LNCaP clone FGC (cell line): ENCODE results near the gene TRPM1.

Source experiments
- DNase-seq: peaks from one replicate; pipeline ENCODE4 v3.0.0-alpha.2; 2011; ENCODE audit warnings: low read depth
- H3K4me3 ChIP-seq: 2 replicates; pipeline ENCODE4 v1.5.1; 2011; ENCODE audit warnings: mild to moderate bottlenecking, low read depth, low read length, control low read depth
- TF ChIP-seq, protein P1 (sequence below): IDR thresholded peaks from 2 replicates; pipeline ENCODE4 v1.5.1; 2012; ENCODE audit warnings: mild to moderate bottlenecking; ENCODE audit not compliant: control insufficient read depth, insufficient read depth; ENCODE audit errors: extremely low read depth

The TRPM1 gene

DNA sequence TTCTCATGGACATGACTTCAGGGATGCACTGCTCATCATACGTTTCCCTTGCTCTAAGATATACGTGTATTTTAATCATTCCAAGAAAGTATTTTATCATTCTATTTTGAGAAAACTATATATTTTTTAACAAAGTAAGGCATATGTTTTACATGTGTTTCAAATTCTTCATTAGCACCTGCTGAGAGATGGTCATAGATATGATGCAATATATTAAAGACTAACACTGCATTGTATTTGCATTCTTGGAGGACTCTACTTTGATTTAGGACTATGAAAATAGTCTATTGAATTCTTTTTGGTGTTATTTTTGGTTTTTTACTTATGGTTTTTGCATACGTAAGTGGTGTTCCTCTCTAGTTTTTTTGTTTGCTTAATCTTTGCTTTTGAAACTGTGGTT, 55.9 kb downstream of the TRPM1 start:
- no peak for DNase-seq
- TF ChIP-seq, protein P1, sequence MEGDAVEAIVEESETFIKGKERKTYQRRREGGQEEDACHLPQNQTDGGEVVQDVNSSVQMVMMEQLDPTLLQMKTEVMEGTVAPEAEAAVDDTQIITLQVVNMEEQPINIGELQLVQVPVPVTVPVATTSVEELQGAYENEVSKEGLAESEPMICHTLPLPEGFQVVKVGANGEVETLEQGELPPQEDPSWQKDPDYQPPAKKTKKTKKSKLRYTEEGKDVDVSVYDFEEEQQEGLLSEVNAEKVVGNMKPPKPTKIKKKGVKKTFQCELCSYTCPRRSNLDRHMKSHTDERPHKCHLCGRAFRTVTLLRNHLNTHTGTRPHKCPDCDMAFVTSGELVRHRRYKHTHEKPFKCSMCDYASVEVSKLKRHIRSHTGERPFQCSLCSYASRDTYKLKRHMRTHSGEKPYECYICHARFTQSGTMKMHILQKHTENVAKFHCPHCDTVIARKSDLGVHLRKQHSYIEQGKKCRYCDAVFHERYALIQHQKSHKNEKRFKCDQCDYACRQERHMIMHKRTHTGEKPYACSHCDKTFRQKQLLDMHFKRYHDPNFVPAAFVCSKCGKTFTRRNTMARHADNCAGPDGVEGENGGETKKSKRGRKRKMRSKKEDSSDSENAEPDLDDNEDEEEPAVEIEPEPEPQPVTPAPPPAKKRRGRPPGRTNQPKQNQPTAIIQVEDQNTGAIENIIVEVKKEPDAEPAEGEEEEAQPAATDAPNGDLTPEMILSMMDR: no peak
- no peak overlapping the region for H3K4me3 ChIP-seq

DNA sequence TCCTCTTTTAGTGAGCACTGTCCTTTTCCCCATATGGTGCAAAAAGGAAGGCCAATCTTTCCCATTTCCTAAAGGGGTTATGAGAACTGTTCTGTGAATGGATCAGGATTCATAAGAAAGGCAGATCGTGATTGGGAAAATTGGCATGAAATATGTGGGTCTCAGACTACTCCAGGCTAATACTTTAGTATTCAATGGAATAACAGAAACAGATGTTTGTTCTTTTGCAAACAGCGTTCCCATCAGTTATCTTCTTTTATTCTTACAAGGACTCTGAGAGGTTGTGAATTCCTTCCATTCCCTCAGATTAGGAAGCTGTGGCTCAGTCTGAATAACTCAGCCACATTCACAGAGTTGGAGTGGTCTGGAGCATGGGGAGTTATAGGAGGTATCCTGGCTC, 58.8 kb downstream of the TRPM1 start:
- TF ChIP-seq, protein P1: no peak
- no peak for DNase-seq
- H3K4me3 ChIP-seq: no peak overlapping the region

DNA sequence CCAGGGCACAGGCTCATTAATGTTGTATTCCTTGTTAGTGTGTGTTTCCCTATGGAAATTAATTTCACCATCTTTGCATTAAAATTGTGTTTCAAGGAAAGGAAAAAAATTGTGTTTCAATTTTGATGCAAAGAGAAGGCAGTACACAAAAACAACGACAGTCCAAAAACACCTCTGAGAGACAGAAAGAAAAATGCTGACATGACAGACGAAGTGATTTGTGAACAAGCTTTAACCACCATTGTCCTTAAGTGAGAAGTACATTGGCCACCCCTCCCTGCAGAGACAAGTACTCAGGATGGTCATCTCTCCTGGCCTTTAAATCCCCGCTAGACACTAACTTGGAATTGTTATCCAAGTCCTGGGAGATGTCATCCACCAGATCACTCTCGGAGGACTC, 59.9 kb downstream of the TRPM1 start:
- TF ChIP-seq, protein P1: no peak
- DNase-seq: no peak
- H3K4me3 ChIP-seq: no peak overlapping the region

DNA sequence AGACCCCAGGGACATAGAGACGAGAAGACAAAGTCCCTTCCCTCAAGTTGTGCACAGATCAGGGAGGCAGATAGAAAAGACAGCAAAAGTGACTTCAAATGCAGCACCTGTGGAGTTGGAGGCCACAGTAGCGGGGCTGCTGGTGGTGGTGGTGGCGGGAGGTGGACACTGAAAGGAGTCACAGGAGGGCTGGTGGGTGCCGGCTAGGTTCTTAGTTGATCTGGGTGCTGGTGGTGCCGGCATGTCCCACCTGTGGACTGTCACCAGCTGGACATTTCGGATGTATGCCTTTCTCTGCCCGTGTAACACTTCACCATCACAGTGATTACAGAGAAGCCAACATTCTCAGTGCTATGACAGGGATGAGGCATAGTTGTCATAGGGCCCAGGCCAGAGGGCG, 60.9 kb downstream of the TRPM1 start:
- no peak for DNase-seq

DNA sequence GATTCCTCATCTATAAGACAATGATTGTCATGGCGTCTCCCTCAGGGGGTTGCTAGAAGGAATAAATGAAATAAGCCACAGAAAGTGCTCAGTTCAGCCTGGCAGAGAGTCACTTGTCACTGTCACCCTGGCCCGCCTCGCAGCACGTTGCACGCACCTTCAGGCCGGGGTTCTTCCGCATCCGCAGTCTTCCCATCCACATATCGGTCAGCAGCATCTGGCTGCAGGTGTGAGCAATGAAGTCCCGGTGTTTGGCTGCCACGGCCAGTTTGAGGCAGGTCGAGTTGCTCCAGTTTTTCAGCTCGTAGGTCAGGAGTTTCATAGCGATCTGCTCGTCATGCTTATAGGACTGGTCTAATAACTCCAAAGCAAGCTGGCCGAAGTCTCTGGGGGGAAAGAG, 61.6 kb downstream of the TRPM1 start:
- TF ChIP-seq, protein P1: no peak
- no peak overlapping the region for H3K4me3 ChIP-seq
- DNase-seq: no peak

More for the DNA sequence above, 60.9 kb downstream of the TRPM1 start:
- H3K4me3 ChIP-seq: no peak overlapping the region
- TF ChIP-seq, protein P1: no peak

DNA sequence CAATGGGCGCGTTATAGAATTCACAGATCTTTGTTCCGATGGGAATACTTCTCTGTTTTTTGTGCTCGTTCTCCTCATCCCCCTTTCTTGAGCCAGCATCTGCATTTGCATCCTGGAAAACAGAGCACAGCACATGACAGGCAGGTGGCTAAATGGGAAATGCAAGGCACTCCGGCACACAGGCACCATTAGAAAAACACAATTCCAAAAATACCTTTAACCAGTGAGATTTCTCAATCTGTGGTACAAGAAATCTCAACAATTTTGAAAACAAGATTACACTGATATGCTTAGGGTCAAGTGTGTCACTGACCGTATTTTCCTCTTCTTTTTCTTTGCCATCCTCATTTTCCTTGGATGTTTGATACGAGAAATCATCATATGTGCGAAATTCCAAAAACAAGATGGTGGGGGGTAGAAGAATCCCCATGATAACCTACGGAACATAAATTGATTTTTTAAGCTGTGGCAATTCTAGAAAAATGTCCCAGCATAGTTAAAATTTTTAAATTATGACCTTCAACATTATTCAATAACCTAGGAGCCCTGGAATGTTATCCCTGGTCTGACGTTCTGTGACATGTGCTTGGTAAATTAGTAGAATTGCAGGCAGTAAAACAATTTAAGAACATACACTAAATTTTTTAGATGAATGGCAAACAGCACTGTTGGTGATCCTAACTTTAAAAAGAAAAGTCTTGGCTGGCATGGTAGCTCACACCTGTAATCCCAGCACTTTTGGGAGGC, 63.6 kb downstream of the TRPM1 start:
- no peak overlapping the region for H3K4me3 ChIP-seq
- TF ChIP-seq, protein P1: no peak
- no peak for DNase-seq

DNA sequence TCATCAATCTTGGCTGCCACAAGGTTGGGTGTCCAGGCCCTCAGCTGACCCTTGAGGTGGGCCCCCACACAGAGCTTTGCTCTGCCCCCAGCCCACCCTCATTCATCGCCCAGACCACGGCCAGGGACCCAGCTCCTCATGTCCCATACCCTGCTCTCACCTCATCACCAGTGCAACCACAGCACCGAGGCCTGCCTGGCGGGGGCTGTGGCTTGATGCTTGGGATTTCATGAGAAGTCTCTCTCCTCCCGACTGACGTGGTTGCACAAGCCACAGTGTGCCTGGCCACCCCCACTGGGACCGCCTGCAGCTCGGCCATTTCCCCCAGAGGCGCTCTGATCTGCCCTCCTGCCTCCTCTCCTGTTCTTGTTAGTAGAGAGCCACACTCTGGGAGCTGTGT, 64.7 kb downstream of the TRPM1 start:
- H3K4me3 ChIP-seq: no peak overlapping the region
- no peak for DNase-seq
- TF ChIP-seq, protein P1: no peak
